ENCODE results near the gene ATG7.
"Not testable (repeated sequence)": the region's sequence is repeated elsewhere in the genome, so short reads cannot be mapped to it uniquely, and the experiment has no call there.

ATG7 gene

GRCh38 chr3:11480663-11481298 is 208.6 kb downstream of the ATG7 start:
- no peak overlapping the region for H3K27ac ChIP-seq (ENCODE audit: low read length)
- no peaks in the 10 kb centered on the region for H3K27me3 ChIP-seq (ENCODE audit: insufficient read depth, low read length)
- no peak overlapping the region for H3K9ac ChIP-seq (ENCODE audit: low read depth, low read length)
- peaks cover 19% of the 10 kb centered on the region for H3K4me1 ChIP-seq (ENCODE audit: insufficient read depth, low read length)
- H3K36me3 ChIP-seq (ENCODE audit: insufficient read depth, low read depth, low read length) = no peaks in the 10 kb centered on the region
- H3K4me3 ChIP-seq (ENCODE audit: low read length) = no peak overlapping the region
- H3K9me3 ChIP-seq (ENCODE audit: insufficient read depth, low read depth, low read length) = no peaks in the 10 kb centered on the region

DNA sequence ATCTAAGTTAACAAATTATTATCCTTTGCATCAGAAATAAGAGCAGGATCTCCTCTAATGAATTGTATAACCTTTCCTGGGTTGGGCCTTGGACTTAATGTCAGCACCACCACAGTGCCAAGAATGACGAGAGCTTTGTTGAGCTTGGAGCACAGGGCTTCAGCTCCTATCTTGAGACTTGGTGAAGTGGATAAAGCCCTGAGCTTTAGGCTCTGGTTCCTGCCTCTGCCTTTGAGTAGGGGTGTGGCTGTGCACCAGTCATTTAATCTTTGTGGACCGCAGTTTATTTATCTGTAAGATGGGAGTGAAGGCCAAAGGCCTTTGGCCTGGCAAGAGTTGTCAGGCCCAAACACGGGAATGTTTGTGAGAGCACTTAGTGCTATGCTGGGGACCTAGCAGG is 209.4 kb downstream of the ATG7 start:
- H3K36me3 ChIP-seq (ENCODE audit: insufficient read depth, low read depth, low read length) = no peaks in the 10 kb centered on the region
- peaks cover 17% of the 10 kb centered on the region for H3K4me1 ChIP-seq (ENCODE audit: insufficient read depth, low read length)
- no peaks in the 10 kb centered on the region for H3K27me3 ChIP-seq (ENCODE audit: insufficient read depth, low read length)
- H3K27ac ChIP-seq (ENCODE audit: low read length) = no peak overlapping the region
- H3K9me3 ChIP-seq (ENCODE audit: insufficient read depth, low read depth, low read length) = no peaks in the 10 kb centered on the region
- no peak overlapping the region for H3K4me3 ChIP-seq (ENCODE audit: low read length)
- H3K9ac ChIP-seq (ENCODE audit: low read depth, low read length) = no peak overlapping the region

GRCh38 chr3:11482021-11482420 is 209.8 kb downstream of the ATG7 start:
- H3K9ac ChIP-seq (ENCODE audit: low read depth, low read length) = no peak overlapping the region
- H3K27ac ChIP-seq (ENCODE audit: low read length) = no peak overlapping the region
- H3K4me3 ChIP-seq (ENCODE audit: low read length) = no peak overlapping the region
- H3K9me3 ChIP-seq (ENCODE audit: insufficient read depth, low read depth, low read length) = no peaks in the 10 kb centered on the region
- H3K27me3 ChIP-seq (ENCODE audit: insufficient read depth, low read length) = no peaks in the 10 kb centered on the region
- no peaks in the 10 kb centered on the region for H3K36me3 ChIP-seq (ENCODE audit: insufficient read depth, low read depth, low read length)
- H3K4me1 ChIP-seq (ENCODE audit: insufficient read depth, low read length) = peaks cover 17% of the 10 kb centered on the region

DNA sequence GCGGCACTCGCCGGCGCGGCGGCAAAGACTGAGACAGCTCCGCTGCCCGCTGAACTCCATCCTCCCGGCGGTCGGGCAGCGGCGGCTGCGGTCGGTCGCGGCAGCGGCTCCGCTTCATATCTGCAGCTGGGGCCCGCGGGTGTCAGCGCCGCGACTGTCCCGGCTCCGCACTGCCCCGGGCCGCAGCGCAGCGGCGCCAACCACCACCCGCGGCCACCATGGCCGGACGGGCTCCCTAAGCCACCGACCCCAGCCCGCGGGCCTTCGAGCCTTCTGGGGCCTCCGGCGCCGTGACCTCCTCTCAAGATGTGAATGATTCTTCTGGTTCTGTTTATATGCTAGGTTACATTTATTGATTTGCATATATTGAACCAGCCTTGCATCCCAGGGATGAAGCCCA is 216.2 kb downstream of the ATG7 start:
- not testable (repeated sequence) for H3K27ac ChIP-seq (ENCODE audit: low read length); H3K9ac ChIP-seq (ENCODE audit: low read depth, low read length); H3K27me3 ChIP-seq (ENCODE audit: insufficient read depth, low read length); H3K4me1 ChIP-seq (ENCODE audit: insufficient read depth, low read length); H3K9me3 ChIP-seq (ENCODE audit: insufficient read depth, low read depth, low read length); H3K36me3 ChIP-seq (ENCODE audit: insufficient read depth, low read depth, low read length); H3K4me3 ChIP-seq (ENCODE audit: low read length)

GRCh38 chr3:11494131-11494916 is 222.1 kb downstream of the ATG7 start:
- Histone ChIP-seq H3K27me3 (ENCODE audit: insufficient read depth, low read length) (no peaks in the 10 kb centered on the region), H3K4me1 (ENCODE audit: insufficient read depth, low read length) (peaks cover 12% of the 10 kb centered on the region), H3K36me3 (ENCODE audit: insufficient read depth, low read depth, low read length) (no peaks in the 10 kb centered on the region), H3K9ac (ENCODE audit: low read depth, low read length) (no peak overlapping the region), H3K4me3 (ENCODE audit: low read length) (no peak overlapping the region), H3K9me3 (ENCODE audit: insufficient read depth, low read depth, low read length) (no peaks in the 10 kb centered on the region; the same call in 1 of the 2 replicates), H3K27ac (ENCODE audit: low read length) (no peak overlapping the region)

DNA sequence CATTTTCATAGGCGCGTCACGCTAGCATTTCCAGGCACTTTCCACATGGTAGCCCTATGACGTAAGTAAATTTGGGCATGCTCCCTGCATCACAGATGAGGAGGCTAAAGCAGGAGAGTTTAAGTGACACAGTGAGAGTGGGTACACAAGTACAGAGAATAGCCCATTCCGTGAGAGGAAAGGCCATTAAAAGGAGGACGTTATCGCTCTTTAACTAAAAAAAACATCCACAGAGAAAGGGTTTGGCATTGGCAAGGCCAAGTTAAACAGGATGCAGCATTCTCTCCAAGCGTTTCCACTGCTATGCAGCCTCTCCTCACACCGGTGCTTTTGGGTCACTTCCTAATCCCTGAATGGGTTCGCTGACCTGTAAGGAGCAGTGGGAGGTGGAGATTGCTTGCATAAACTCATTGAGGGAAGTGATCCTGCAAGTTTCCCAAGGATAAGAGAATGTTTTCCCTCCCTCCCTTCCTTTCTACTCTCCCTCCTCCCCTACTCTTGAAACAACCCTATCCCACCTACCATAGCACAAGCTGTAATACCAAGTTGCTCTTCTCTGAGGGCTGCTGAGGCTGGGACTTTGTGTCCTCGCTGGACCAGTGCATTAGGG is 223.9 kb downstream of the ATG7 start:
- H3K9me3 ChIP-seq (ENCODE audit: insufficient read depth, low read depth, low read length) = no peaks in the 10 kb centered on the region; the same call in 1 of the 2 replicates
- H3K4me3 ChIP-seq (ENCODE audit: low read length) = no peak overlapping the region
- H3K4me1 ChIP-seq (ENCODE audit: insufficient read depth, low read length) = peaks cover 12% of the 10 kb centered on the region
- no peaks in the 10 kb centered on the region for H3K36me3 ChIP-seq (ENCODE audit: insufficient read depth, low read depth, low read length)
- no peak overlapping the region for H3K27ac ChIP-seq (ENCODE audit: low read length)
- no peaks in the 10 kb centered on the region for H3K27me3 ChIP-seq (ENCODE audit: insufficient read depth, low read length)
- H3K9ac ChIP-seq (ENCODE audit: low read depth, low read length) = no peak overlapping the region; the same call in 1 of the 2 replicates

GRCh38 chr3:11498177-11498576 is 226.0 kb downstream of the ATG7 start:
- H3K27ac ChIP-seq (ENCODE audit: low read length) = no peak overlapping the region
- H3K27me3 ChIP-seq (ENCODE audit: insufficient read depth, low read length) = no peaks in the 10 kb centered on the region
- peaks cover 12% of the 10 kb centered on the region for H3K4me1 ChIP-seq (ENCODE audit: insufficient read depth, low read length)
- H3K36me3 ChIP-seq (ENCODE audit: insufficient read depth, low read depth, low read length) = no peaks in the 10 kb centered on the region
- no peak overlapping the region for H3K4me3 ChIP-seq (ENCODE audit: low read length)
- no peak overlapping the region for H3K9ac ChIP-seq (ENCODE audit: low read depth, low read length)
- H3K9me3 ChIP-seq (ENCODE audit: insufficient read depth, low read depth, low read length) = no peaks in the 10 kb centered on the region

DNA sequence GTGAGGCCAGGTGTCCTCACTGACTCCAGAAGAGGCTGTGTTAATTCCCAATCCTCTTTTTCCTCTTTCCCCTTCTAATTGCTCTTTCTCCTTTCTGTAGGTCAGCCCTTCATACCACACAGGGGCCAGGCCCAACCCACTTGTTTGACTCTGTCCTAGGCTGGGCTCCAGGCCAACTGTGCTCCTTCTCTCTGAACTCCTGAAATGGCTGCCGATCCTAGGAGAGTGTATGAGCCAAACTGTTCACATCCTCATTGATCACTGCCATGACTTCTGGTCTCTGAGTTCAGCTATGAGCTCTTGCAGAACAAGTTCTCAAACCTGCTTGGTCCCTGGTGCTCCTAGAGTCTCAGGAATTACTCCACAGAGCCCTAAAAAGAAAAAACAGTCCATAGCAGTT is 226.4 kb downstream of the ATG7 start:
- Histone ChIP-seq H3K9me3 (ENCODE audit: insufficient read depth, low read depth, low read length) (no peaks in the 10 kb centered on the region), H3K27ac (ENCODE audit: low read length) (no peak overlapping the region), H3K4me1 (ENCODE audit: insufficient read depth, low read length) (peaks cover 12% of the 10 kb centered on the region), H3K4me3 (ENCODE audit: low read length) (no peak overlapping the region), H3K36me3 (ENCODE audit: insufficient read depth, low read depth, low read length) (no peaks in the 10 kb centered on the region), H3K9ac (ENCODE audit: low read depth, low read length) (no peak overlapping the region), H3K27me3 (ENCODE audit: insufficient read depth, low read length) (no peaks in the 10 kb centered on the region)

- Histone ChIP-seq H3K36me3 (ENCODE audit: insufficient read depth, low read depth, low read length) (no peaks in the 10 kb centered on the region), H3K9ac (ENCODE audit: low read depth, low read length) (no peak overlapping the region), H3K27ac (ENCODE audit: low read length) (no peak overlapping the region)
Observed at GRCh38 chr3:11499144-11499543, 226.9 kb downstream of the ATG7 start.

GRCh38 chr3:11502413-11502812 is 230.2 kb downstream of the ATG7 start:
- not testable (repeated sequence) for H3K9me3 ChIP-seq (ENCODE audit: insufficient read depth, low read depth, low read length); H3K27ac ChIP-seq (ENCODE audit: low read length); H3K36me3 ChIP-seq (ENCODE audit: insufficient read depth, low read depth, low read length); H3K4me3 ChIP-seq (ENCODE audit: low read length); H3K9ac ChIP-seq (ENCODE audit: low read depth, low read length); H3K4me1 ChIP-seq (ENCODE audit: insufficient read depth, low read length); H3K27me3 ChIP-seq (ENCODE audit: insufficient read depth, low read length)

More at GRCh38 chr3:11499144-11499543, 226.9 kb downstream of the ATG7 start:
- Histone ChIP-seq H3K4me1 (ENCODE audit: insufficient read depth, low read length) (peaks cover 12% of the 10 kb centered on the region), H3K9me3 (ENCODE audit: insufficient read depth, low read depth, low read length) (no peaks in the 10 kb centered on the region), H3K4me3 (ENCODE audit: low read length) (no peak overlapping the region), H3K27me3 (ENCODE audit: insufficient read depth, low read length) (no peaks in the 10 kb centered on the region)

- H3K9me3 ChIP-seq (ENCODE audit: insufficient read depth, low read depth, low read length) = no peaks in the 10 kb centered on the region
- H3K27me3 ChIP-seq (ENCODE audit: insufficient read depth, low read length) = no peaks in the 10 kb centered on the region
- H3K9ac ChIP-seq (ENCODE audit: low read depth, low read length) = no peak overlapping the region
- no peaks in the 10 kb centered on the region for H3K36me3 ChIP-seq (ENCODE audit: insufficient read depth, low read depth, low read length)
- no peak overlapping the region for H3K27ac ChIP-seq (ENCODE audit: low read length)
- peaks cover 19% of the 10 kb centered on the region for H3K4me1 ChIP-seq (ENCODE audit: insufficient read depth, low read length)
- no peak overlapping the region for H3K4me3 ChIP-seq (ENCODE audit: low read length)
Observed at GRCh38 chr3:11507719-11508118, 235.5 kb downstream of the ATG7 start.
